GM19397 (cell line): ENCODE data around the gene CCNI2.
A peak's percentile ranks its signal among the peaks of the same experiment; 100 is the strongest.

Experiments
- ATAC-seq: cut with Tn5 transposase; IDR thresholded peaks from one replicate; pipeline ENCODE4 v1.9.1; 2021; ENCODE audit warnings: mild to moderate bottlenecking, moderate library complexity; ENCODE audit not compliant: unreplicated experiment

Gene CCNI2

DNA sequence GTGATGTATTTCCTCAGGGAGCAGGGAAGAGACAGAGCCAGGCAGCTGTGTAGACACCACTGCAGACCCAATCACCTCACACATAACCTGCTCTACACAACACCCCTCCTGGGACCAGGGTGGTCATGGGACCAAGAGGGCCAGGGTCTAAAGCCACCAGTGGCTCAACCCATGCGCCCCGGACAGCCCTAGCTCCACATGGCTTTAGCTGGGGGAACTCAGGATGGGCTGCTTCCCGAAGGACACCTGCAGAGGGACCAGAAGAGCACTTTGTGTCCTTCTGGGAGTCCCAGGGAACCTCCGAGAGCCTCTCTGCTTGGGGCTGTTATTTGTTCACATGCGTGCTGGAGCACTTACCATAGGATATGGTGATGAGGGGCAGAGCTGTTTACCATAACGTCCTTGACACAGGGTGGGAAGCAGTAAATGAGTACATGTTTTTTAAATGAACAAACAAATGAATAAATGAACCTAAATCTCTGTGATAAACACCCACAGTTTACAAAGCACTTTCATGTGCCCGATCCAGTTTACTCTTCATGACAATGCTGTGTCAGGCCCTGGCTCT is 17.5 kb downstream of the CCNI2 start:
- no peak for ATAC-seq

DNA sequence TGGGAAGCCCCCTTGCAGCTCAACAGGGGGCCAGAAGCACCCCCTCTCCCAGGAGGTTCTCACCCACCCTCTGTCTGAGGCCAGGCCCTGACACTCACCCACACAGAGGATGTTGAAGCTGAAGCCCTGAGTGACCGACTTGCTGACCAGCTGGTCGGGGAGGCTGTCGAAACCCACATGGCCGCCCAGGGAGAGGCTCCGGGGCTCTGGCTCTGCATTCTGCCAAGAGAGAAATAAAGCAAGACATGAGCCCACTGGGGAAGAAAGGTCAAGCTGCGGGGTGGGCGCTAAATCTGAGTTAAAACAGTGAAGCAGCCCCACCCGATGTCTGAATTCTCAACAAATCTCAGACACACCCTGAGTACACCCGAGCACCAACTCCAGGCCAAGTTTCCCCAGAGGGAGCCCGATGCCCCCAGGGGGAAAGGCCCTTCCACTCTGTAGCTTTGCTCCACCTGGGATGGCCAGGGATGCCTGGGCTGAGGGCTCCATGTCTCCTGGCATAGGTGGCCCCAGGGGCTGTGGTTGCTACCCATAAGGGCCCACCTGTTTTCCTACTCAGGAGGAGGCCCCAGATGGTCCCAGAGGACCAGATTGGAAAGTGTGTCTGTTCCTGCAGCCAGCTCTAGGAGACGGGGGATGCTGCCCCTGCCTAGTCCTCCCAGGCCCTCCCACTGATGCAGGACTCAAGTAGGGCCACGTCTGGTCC is 18.2 kb downstream of the CCNI2 start:
- no peak for ATAC-seq

DNA sequence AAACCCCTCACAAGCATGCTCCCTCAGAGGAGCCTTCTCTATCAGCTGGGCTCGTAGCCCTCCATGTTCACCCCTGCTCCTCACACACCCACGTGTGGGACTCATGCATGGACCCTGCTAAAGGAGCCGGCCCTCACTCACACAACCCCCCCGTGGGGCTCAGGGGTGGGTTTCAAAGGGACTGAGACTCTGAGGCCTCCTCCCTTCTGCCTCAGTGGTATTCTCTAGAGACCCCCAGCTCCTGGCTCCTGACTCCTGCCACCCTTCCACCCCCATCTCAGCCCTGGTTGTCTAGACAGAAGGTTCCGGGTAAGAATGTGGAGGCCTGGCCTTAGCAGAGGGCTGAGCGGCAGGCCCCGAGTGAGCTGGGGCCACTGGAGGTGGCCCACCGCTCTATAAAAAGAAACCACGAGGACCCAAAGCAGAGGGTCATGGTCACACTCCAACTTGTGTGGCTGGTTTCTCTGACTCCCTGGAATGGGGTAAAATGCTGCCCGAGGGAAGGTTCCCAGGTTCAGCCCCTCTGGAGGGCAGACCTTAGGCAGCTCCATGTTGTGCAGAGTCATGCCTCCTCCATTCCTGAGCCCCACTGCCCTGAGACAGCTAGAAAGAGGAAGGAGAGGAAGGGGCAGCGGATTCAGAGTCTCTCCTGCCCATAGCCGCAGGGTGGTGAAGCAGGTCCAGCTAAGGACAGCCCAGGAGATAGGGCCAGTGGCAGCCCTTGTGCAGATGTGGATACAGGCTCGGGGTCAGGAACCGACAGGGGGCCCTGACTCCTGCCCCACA is 19.0 kb downstream of the CCNI2 start:
- no peak for ATAC-seq

DNA sequence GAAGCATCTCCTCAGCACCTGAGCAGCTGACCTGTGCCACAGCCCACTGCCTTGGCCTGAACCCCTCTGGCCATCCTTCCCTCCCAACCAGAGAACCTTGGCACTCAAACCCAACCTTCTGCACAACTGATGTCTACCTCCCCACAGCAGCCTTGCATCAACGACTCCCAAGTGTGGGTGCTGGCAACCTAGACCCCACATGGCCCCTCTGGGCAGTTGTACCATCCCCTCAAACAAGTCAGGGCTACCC is 19.5 kb downstream of the CCNI2 start:
- ATAC-seq, result no peak

DNA sequence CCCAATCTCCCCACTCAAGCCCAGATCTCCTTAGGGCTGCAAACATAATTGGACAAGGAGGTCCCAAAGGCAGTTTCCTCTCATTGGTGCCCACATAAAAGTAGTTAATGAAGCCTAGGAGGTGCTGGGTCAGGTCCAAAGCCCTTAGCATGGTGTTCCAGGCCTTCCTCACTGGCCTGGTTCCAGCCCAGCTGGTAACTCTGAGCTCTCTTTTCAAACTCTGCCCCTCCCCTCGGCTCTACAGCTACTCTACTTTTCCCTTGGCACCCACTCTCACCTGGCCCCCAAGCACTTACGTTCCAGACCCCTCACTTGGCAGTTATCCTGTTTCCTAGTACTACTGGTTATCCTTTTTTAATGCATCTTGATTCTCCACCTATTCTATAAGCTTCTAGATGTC is 19.9 kb downstream of the CCNI2 start:
- ATAC-seq, result no peak

DNA sequence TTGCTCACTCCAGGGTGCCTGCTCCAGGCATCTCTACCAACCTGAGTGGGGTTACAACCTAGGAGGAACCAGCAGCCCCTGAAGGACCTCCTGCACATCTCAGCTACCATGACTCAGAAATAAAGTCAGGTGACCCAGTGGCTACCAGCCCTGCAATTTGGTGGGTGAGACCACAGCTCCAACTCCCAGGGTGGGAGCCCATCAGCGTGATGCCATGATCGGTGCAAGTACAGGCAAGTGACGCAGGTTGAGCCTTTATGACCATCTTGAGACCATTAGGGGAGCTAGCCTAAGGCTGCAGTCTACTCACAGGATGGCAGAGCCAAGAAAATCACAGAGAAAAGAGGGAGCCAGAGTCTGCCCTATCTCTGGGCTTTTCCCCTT is 21.3 kb downstream of the CCNI2 start:
- ATAC-seq, result no peak

DNA sequence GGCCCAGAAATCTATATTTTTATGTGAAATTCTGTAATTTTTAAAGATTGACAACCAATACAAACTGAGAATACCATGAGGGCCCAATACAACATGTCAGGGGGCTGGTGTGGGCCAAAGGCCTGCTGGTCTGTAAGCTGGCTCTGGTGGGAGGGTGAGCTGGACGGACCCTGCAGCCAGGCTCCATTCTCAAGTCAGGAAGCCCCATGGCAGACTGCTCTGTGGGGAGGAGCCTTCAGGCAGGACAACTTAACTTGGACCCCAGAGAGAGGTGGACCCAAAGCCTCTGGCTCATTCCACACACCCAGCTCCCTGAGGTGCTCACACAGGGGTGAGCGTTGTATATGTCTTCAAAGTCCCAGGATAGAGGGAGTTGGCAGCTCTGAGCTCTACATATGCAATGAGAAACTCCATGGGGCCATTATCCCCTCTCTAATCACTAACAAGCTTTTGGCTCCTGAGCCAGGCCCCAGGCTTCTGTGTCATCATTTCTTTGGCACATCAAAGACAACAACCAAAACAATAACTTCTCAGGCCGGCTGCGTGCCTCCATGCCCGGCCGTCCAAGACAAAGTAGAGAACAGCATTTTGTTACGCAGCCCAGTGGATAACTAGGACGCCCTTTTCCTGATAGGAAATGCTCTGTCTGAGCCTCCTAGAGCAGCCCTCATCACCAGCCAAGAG is 23.4 kb downstream of the CCNI2 start:
- ATAC-seq, result no peak

DNA sequence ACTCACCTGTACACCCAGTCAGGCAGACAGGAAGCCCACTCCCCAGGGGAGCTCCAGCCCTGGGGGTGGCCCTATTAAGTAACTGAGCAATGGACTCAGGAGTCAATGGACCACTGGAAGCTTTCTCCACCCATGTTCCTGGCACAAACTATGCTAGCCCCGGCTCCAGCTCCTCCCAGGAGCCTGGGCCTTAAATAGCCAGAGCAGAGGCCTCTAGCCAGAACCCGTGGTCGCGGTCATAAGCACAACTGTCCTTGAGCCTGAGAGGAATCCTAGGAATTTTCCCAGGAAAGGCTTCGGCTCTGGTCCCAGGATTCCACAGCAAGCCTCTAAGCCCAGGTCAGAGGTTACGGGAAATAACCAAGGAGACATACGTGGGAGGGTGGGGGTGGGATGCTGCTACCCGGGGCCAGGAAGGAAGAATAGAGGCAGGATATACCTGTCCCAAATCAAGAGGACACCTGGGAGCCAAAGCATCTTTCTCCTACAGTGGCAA is 24.3 kb downstream of the CCNI2 start:
- ATAC-seq, result no peak

DNA sequence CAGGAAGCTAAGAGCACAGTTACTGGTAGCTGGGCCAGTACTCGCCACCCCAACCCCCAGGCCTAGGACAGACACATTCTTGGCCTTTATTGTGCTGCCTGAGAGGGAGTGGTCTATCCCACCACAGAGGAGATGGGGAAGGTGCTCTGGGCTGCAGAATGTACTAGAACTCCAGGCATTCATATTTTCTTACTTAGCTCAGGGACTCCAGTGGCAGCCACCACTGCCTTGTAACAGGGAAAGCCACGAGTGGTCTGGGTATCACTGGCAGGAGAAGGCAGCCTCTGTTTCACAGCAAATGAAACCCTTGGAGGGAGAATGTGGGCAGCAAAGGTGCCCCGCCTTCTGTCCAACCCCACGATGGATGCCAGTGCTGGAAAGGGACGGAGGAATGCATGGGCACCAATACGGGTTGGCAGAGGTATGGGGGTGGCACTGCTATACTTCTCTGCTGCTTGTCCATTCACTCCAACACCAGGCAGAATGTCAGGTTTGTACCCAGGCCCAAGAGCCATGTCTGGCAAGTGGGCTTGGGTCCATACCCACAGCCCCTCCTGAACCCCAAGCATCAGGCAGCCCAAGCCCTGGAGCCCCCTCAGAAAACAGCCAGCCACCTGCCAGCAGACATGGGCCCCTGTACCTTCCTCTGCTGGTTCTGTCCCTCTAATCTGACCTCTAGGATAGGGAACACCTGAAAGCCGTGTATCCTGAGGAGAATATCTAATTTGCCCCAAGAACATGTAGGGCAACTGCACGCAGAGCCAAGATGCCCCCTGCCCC is 25.3 kb downstream of the CCNI2 start:
- ATAC-seq, result no peak

DNA sequence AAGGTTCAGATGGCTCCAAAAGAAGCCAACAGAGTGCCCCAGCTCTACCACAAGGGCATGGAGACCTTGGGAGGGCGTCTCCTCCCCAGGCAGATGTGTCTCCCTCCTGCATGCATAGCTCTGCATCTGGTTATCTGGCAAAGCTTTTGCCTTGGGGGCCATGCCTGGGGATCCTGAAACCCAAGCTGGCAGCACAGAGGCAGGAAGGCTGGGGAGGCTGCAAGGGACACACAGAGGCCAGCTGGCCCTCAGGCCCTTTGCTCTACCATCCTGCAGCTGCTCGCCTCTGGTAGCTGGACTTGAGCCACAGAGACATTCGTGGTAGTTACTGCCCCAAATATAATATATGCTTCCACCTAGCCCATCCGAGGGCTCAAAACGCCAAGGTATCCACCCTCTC is 25.9 kb downstream of the CCNI2 start:
- ATAC-seq, result no peak

DNA sequence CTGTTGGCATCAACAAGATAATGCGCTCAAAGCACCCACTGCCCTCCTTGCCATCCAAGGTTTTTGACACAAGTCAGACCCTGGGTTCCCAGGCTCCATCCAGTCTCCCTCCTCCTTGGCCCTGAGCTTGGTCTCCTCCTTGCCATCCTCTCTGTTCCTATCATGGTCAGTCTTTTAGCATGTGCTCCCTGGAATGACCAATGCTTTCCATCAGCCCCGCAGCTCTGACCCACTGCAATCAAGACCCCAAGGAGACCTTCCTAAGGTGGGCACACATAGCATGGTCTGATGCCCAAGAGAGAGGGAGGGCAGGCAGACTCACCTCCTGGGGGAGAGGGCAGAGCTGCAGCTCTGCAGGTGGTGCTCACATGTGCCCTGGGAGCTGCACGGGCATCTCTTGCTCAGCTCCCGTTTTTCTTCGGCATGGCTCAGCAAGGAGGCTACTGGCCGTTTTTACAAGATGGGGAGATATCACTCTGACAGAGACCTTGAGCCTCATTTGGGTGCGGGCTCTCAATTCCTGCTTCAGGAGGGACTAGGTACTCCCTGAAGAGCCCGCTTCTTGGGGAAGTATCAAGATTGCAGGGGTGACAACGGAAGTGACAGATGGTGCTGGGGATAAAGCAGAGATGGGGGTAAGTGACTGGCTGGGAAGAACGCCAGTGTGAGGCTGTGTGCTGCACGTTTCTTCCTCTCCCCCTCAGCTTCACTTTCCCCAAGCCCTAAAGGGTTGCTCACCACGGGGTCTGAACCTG is 26.6 kb downstream of the CCNI2 start:
- no peak for ATAC-seq

DNA sequence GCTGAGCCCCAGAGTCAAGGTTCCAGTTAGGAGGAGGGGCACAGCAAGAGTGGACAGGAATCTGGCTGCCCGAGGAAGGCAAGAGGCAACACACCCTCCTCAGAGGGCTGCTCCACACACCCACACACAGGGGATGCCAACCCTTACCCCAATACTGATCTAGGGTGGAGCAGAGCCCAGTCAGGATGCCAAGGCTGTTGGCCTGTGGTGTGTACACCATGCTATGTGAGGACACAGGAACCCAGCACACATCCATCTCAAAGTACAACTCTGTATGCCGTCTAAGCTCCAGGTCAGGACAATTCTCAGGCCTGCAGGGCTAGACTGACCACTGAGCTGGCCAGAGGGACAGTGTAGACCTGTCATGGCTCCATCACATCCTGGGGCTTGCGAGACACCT is 27.2 kb downstream of the CCNI2 start:
- ATAC-seq, result no peak

DNA sequence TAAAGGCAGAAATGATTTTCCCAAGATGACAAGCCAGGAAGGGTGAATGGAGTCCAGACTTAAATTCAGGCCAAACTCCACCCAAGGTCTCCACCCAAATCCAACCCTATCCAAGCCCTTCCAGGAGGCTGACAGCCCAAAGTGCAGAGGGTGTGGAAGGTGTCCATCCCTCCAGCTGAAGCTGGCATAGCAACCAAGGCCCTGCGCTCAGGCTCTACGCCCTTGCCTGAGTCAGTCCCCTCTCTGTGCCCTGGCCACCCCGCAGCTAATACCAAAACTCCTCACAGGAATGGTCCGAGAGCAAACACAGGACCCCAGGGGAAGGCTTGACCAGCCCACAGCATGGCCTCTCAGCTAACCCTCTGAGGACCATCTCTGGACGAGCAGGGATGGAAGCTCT is 27.7 kb downstream of the CCNI2 start:
- no peak for ATAC-seq

DNA sequence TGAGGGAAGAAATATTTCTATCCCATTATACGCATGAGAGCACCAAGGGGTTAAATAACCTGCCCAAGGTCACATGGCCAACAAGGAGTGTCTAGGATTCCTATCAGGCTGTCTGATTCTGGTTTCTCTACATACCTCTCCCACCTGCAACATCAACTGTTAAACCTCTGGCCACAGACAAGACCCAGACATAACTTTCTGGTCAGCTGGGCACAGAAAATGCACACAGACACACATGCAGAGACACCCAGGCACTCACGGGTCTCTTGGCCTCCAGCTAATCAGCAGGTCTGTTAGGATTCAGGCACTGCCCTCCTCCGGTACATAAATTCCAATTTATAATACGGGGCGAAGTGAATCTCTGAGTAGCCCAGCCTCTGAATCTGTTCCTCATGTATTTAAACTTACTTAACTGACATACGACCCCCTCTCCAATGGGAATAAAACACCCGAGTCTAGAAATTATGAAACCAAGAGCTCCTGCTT is 28.3 kb downstream of the CCNI2 start:
- no peak for ATAC-seq

DNA sequence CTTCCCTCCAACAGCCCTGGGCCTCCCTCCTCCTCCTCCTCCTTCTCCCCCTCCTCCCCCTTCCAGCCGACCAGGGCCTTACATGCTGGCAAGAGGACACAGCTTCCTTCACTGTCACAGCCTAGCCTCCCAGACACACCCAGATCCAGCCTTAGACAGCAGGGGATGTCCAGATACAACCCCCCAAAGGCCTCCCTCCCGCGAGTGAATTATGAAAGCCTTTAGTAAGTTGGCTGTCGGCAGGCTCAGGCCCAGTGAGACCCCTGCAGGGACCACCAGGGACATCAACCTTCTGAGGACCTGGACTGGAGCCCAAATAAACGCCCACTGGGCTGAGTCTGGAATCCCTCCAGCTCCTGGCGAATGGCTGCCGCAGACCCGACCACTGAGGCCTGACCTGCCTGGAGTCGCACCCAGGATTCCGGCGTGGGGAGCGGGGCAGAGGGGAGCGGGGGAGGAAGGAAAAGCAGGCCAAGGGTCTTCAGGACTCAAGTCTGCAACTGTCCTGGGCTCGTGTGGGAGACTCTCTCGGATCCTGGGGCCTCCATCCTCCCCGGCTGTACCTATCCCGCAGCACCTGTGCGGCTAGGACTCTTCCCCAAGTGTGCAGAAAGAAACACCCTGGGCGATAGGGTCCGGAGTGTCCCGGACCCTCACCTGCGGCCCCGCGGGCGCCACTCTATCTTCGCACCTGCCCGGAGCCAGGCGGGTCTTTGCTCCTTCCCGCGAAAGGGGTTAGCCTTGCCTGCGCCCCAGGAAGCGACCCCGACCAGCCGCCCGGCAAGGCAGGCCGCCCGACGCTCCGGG is 29.1 kb downstream of the CCNI2 start:
- peak; percentile 10 for ATAC-seq

DNA sequence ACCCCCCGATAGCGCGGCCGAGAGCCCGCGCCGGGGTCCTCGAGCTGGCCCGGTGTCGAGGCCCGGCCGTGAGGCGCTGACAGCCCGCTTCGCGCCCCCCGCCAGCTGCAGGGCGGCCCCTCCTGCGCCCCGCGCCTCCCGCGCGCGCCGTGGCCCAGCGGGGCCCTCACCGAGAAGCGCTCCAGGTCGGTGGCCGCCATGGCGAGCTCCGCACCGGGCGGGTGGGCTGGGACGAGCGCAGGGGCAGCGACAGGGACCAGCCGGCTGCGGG is 29.6 kb downstream of the CCNI2 start:
- ATAC-seq, result no peak

DNA sequence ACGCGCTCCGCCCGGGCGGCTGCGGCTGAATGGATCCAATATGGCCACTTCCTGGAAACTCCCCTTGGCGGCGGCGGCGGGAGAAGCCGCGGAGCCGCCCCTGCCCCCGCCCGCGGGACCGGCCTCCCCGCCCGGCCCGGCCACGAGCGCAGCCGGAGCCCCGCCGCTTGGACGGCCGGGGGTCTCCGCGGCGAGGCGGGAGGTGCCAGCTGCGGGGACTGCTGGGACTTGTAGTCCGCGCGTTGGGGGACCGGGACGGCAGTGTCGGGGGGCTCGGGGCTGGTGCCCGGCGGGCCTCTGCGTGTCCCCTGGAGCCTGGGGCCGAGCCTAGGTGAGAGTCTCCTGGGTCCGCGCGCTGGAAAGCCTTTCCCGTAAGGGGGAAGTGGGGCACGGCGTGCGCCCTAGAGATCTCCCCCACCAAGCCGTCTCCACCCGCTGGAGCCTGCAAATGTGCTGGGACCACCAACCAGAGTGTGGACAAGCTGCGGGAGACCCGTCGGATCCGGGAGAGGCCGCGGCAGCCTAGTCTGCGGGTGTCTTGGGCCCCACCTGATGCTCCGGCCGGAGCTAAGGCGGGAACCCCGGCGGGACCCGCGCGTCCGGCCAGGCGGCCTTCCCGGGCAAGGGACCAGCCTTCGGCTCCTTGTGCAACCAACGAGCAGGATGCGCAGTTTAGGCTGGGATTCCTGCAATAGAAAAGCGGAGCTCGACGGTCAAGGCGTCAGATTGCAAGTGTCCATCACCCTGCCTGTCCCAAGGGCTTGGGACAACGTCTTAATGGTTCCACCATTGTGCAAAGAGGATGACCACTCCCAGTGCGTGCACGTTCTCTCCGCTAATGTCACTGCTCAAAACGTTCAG is 30.2 kb downstream of the CCNI2 start, which contains the start of gene SEPTIN8:
TSS of gene SEPTIN8 (minus strand) at position 31 of the 861 bp plus-strand sequence. CDS start 102 bp downstream, outside the sequence.
- ATAC-seq, result peak; percentile 63

DNA sequence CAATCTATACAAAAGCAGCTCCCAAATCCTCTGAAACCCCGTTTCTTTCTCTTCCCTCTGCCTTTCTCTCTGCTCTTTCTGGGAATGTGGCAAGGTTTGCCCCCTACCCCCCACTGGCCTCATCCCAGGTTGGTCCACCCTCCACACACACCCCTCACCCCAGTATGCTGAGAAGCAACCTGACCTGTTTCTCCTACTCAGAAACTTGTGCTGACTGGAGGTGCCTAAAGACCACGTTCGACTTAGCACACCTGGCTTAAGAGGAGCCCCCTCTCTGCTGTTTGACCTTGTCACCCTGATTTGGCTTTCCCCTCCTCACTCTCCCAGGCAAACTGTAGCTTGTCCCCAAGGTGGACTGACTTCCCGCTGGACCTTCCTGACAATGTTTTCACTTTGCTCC is 30.9 kb downstream of the CCNI2 start:
- no peak for ATAC-seq

DNA sequence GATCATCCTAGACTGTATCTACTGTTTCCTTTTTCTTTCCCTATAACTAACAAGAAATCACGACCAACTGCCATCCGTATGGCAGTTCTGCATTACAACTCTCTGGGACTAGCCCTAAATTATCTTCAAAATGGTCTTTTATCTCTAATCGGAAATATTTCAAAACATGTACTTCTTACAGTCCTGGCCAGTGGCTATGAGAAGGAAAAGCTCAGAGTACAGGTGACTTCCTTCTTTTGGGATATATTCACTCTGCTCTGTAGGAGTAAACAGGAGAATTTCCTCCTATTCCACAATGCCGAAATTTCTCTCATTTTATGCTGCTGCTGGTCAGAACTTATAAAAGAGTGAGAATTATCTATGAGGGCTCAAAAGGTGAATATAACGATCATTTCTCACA is 31.6 kb downstream of the CCNI2 start:
- no peak for ATAC-seq
